ENCODE data around the gene USH1C.

Gene USH1C

DNA sequence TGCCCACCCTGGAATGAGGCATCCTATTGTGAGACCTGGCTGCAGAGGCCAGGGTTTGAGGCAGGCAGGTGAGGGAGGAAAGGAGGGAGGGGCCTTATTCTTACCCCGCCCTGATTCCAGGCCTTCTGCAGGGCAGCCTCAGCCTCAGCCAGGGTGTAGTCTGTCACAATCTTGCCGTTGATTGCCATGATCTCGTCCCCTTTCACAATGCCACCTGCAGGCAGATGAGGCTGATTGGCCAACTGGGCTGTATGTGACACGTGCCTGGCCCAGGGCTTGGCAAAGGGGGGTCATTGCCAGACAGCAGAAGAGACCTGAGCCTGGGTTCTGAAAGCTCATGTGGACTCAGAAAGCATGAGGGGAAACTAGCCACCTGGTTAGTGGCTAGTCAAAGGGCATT, 46.2 kb downstream of the USH1C start:
- no peak for DNase-seq

DNA sequence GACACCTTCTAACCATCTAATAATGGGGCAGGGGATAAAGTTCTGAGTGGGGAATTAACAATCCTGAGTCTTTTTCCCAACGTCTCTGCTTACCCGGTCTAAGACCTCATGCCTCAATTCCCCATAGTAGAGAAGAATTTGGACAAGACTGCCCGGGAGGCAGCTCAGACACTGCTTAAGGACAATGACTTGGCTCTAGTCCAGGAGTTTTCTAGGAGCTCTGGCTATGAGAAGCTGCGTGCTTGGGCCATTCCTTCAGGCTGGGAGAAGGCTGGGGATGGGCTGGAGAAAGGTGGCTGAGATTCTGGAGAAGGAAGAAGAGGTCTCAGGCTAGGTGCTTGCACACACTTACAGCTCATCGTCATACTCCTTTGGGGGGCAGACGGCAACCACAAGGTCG, 47.8 kb downstream of the USH1C start:
- DNase-seq, result no peak

DNA sequence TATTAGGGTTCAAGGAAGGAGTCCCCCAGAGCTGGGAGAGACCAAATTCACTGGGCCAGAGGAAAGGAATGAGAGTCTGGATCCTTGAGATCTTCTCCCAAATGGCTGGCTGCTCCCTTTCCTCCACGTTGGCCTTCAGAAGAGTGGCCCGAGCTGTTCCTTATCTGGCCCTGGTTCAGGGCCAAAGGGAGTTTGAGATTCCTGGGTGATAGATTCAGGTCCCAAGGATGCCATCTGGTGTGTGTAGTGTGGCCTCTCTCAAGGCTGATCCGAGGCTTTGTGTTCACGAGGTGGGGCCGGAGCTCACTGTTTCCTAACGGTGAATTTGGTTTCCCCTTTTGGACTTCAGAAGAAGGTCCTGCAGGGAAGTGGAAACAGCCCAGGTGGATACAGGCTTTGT, 50.2 kb downstream of the USH1C start:
- DNase-seq, result no peak

DNA sequence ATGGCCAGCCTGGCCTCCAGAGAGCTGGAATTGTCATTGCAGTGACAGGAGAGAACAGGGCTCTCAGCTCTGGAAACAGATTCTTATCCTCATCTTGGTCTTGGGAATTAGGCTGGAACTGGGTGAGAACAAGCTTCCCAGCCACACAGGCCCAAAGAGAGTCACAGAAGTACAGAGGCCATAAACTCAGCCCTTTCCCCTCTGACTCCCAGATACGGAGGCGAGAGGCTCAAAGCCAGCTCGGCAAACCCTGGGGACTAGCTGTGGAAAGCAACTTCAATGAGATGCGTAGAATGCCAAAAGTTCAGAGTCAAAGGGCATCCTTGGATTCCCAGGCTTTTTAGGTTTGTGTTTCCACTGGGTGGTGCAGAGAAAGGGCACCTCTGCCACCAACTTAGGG, 53.3 kb downstream of the USH1C start:
- no peak for DNase-seq

DNA sequence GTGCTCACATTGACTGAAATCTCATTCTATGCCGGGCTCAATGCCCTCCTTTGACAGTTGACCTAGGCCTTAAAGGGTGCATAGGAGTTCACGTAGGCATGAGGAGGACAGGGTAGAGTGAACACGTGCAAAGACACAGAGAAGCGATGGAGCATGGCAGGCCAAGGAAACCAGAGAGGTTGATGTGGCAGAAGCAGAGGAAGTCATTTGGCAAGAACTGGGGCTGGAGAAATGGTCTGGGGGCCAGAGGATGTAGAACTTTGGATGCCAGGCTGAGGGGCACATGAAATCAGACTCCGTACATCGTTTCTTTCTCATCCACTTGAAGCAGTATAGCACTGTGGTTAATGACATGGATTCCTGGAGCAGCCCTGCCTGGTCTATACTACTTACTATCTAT, 54.0 kb downstream of the USH1C start:
- DNase-seq, result no peak

DNA sequence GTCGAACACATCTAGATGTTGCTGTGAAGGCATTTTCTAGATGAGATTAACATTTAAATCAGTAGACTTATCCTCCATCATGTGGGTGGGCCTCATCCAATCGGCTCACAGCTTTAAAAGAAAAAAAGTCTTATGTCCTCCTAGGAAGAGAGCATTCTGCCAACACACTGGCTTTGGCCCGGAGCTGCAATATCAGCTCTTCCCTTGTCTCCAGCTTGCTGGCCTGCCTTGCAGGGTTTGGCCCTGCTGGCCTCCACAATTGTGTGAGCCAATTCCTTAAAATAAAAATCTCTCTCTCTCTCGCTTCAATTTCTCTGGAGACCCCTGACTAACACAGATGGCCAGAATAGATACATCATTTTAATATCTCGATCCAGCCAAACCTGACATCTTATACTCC, 54.5 kb downstream of the USH1C start:
- no peak for DNase-seq

DNA sequence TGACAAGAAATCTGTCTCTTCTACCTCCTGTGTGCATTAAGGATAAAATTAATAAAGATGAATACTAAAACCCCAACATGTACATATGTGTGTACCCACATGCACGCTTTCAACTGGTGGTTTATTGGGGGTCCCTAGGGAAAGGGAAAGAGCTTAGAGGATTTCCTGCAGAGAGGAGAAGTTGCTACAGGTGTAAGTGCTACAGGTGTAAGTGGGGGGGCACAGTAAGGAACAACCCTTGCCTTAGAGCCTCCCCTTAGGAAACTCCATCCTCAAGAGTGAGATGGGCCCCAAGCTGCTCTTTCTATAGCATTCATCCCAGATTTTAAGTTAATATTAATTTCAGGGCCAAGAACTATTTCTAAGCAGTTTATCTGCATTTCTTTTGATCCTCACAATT, 55.7 kb downstream of the USH1C start:
- no peak for DNase-seq

DNA sequence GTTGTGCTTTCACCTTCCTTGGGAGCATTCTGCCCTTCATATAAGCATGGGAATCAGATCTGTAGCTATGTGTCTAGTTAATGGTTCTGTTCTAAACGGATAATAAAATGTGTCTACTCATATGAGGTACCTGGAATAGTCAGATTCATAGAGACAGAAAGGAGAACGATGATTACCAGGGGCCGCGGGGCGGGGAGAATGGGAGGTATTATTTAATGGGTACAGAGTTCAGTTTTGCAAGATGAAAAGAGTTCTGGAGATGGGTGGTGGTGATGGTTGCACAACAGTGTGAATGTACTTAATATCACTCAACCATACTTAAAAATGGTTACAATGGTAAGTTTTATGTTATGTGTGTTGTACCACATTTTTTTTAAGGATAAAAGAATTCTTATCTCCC, 57.6 kb downstream of the USH1C start:
- no peak for DNase-seq

DNA sequence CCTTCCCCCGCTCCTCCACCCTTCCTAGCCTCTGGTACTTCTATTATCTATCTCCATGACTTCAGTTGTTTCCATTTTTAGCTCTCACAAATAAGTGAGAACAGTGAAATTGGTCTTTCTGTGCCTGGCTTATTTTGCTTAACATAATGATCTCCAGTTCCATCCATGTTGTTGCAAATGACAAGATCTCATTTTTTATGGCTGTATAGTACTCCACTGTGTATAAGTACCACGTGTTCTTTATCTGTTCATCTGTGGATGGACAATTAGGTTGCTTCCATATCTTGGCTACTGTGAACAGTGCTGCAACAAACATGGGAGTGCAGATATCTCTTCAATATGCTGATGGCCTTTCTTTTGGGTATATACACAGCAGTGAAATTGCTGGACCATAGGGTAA, 60.7 kb downstream of the USH1C start:
- no peak for DNase-seq

DNA sequence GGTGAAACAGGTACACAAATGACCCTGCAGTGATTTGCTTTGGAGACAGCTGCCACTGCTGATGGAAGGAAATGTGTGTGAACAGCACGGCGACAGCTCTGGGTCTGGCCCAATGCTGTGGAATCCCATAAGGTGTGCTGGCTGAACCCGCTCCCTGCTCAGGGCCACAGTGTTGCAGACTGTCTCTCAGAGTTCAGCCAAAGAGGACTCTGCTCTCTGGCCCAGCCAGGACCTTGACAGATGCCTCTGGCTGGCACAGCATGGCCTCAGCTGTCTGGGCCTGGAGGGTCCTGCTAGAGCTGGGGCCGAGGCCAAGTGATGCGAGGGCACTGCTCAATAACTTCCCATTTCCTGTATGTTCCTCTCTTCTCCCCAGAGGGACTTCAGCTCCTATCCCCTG, 62.3 kb downstream of the USH1C start:
- no peak for DNase-seq

DNA sequence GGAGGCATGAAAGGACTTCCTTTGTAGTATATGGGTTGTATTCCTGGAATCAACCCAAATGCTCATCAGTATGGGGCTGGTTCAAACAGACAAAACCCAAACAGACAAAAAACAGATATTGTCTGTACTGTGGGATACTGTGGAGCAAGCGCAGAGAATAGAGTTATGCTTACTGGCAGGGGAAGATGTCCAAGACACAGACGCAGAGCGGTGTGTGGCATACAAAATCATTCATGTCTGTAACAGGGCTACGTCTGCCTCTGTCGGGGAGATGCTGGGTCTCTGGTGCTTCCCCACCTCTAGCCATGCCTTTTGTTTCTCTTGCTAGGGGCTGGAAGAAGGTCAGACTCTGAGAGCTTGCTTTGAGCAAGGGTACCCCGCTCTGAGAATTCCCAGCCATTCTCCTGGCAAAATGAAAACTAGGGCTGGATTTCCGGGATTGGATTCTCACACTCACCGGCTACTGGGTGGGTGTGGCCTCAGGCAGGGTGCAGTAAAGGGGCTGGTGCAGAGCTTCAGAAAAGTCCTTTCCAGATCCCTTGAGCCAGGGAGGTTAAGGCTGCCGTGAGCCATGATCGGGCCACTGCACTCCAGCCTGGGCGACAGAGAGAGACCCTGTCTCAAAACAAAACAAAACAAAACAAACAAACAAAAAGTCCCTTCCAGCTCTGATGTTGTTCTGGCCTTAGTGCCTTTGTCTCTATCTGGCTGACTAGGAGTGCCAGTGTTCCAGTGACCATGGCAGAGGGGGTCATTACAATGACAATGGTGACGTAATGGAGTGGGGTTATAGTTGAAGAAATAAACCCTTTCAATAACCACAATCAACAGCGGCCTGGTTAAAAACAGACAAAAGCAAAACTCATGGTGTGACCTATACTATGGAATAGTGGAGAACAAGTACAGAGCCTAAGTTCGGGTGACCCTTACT, 64.7 kb downstream of the USH1C start:
- no peak for DNase-seq

DNA sequence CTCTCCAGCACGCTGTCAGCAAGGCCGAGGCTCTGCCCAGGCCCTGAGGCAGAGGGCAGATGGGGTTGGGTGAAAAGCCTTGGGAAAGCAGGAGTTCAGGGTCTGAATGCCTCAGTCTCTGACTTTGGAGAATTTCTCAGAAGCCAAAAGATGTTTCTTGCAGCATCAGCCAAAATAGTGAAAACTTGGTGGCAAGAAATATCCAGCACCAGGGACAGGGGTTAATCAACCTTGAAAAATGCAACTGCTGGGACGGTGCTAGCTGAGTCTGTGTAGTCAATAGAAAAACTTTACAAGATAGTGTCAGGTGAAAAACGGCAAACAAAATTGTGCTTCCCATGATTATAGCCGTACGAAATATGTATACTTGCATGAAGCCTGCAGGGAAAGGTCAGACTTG, 66.1 kb downstream of the USH1C start:
- DNase-seq, result no peak

DNA sequence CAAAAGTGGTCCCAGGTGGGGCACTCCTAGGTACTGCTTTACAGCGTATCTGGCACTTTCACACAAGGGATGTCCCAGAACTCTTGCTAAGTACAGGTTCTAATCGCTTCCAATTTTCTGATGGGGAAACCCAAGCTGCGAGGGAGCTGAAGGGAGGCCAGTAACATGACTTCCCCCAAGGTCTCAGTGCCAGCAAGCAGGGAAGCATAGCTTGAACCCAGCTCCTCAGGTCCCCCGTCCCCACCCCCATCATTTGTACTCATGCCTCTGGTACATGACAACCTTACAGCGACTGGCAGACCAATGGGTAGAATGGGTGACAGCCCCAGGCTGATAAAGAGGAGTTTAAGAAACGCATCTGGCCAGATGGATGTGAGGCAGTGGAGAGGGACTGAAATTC, 66.9 kb downstream of the USH1C start:
- DNase-seq, result no peak

DNA sequence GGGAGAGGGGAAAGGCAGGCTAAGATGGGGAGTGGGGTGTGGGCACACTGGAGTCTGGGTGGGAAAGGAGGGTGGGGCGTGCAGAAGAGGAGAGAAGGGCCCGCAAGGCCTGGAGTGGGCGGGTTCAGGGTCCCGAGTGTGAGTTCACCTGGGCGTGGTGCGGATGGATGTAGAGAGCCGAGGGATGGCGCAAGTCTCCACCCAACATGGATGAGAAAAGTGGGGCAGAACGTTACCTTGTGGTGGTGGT, 67.2 kb downstream of the USH1C start:
- no peak for DNase-seq

DNA sequence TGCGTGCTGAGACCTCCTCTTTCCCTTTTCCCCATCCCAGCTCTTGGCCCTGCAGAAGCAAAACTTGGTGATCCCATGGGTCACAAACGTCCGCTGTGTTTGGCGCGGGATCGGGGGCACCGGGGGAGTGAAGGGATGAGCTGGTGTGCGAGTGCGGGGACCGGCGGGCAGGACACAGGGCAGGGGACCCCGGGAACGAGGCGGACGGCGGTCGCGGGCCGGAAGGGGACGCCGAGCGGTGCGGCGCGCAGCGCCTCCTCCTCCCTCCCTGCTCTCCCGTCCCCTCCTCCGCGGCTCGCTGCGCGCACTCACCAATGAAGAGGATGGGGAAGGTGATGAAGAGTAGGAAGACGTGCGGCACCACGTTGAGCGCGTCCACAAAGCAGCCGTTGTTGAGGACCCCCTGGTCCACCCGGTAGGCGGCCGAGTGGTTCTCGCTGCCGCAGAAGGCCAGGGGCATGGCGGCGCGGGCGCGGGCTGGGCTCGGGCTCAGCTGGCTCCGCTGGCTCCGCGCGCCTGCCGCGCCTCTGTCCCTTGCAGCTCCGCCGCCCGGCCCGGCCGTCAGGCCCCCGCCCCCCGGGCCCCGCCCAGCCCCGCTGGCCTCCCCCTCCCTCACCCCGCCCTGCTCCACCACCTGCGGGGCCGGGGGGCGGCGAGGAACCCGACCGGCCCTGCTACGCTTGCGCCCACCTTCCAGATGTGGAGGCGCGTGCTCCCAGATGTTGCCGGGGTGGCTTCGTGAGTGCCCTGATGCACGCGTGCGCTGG, 67.7 kb downstream of the USH1C start, which contains the start of gene ABCC8:
Gene ABCC8, minus strand, starts transcription at position 529 of the 767 bp plus-strand sequence. Its CDS starts 69 bp downstream, at position 460.
- DNase-seq, result no peak

DNA sequence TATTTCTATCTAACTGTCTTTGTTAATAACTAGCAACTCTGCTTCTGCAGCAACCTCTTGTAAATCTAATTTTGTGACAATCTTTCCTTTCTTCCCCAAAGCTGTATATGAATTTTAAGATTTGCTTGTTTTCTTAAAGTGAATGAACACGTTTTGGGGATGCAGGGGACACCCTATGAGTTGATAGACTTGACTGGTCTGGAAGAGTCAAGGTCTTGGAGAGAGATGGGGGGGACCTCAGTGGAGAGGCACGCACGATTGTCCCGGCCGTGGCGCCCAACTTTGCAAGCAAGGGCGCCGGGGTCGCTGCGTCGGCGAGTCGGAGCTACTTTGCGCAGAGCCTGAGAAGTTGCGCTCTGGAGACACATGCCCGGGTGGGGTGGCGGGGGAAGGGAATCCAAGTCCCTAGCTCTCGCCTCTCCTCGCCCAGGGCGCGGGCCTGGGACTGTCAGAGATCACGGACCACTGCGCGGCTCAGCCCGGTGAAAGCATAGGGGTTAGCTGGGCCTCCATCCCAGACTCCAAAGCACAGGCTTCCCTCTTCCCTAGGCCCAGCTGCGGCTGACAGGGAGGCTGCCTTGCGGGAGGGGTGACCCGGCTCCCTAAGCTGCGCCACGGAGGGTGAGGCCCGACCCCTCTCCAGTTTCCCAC, 68.4 kb downstream of the USH1C start:
- no peak for DNase-seq

DNA sequence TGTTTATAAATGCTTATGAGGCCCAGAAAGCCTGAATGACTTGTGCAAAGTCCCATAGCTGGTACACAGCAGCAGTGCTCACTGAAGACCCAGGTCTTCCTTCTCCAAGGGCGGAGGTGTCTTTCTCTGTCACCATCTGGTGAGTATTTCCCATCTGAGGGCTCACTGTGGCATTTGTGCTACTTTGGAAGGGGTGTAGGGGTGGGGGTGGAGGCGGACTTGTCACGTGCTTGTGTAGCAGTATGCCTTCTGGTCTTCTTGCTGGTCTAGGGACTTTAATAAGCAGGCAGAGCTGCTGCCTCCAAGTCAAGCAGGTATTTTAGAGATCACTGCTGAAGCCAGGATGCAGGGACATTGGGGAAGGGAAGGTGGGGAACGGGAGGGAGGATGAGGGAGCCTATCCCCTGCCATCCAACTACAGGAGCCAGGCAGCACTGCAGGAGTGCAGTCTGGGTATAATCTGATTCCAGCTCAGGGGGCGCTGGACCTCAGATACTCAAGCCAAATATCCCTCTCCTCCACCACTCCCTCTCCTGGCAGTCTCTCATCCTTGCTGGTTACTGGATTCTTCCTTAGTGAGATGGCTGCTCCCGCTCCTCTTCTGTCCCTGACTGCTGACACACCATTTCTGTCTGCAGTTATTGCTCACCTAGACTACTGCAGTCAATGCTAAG, 71.0 kb downstream of the USH1C start:
- DNase-seq, result no peak

DNA sequence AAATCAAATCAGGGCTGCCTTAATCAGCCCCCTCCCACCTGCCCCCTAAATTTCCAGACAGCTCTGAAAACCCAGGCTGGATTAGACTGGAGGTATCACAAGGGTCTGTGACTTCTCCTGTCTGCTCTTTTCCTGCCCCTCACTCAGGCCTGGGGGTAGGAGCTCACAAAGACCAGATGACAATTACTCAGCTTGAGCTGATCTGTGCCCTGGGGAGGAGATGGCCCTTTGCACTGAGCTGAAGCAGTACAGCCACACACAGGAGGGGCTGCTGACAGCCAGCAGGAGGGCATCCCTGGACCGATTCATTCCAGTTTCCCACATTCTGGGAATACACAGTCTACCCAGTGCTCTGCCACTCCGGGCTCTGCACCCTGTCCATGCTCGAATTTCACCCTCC, 71.7 kb downstream of the USH1C start:
- DNase-seq, result no peak

DNA sequence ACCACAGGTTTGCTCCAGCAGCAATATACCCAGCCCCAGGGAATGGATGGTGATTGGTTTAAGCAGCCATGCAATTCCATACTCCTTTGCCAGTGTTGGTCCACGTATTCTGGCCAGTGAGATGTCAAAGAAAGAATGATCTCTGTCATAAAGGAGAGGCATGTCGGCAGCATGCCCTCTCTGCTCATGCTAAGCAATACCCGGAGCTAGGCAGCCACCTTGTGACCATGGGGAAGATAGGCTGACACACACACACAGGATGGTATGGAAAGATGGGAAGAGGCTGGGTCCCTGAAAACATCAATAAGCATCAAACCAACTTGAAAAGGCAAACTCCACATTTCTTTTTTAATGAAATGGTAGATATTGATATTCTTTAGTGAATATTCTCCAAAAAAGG, 72.7 kb downstream of the USH1C start:
- no peak for DNase-seq

DNA sequence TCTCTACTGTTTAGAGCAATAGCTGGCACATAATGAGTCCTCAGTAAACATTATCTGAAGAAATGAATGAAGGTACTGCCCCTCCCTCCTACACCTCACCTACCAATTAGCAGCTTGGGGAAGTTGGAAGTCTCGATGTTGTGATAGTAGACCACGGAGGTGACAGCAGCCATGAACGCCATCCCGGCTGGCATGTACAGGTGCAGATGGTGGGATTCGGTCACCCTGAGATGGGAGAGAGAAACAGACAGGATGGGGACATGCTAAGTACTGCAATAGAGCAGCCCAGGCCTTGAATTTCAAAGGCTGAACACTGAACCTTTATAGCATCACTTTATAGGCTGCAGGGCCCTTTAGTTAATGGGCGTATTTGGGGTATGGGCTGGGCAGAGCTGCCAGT, 74.2 kb downstream of the USH1C start:
- no peak for DNase-seq

DNA sequence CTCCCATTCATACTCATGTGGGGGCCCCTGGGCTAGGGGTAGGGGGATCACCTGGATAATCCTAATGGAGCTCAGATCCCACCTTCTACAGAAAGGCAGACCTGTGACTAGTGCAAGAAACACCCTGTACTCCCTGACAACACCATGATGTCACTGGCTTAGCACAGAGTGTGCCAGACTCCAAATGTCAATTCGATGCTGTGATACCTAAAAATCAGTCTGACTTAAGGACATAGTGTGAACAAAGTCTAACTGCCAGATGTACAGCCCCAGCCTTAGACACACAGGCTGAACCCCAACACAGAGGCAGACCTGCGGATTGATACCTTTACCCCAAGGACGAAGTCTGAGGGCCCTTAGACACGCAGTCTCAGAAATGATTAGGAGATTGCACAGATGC, 76.1 kb downstream of the USH1C start:
- no peak for DNase-seq

DNA sequence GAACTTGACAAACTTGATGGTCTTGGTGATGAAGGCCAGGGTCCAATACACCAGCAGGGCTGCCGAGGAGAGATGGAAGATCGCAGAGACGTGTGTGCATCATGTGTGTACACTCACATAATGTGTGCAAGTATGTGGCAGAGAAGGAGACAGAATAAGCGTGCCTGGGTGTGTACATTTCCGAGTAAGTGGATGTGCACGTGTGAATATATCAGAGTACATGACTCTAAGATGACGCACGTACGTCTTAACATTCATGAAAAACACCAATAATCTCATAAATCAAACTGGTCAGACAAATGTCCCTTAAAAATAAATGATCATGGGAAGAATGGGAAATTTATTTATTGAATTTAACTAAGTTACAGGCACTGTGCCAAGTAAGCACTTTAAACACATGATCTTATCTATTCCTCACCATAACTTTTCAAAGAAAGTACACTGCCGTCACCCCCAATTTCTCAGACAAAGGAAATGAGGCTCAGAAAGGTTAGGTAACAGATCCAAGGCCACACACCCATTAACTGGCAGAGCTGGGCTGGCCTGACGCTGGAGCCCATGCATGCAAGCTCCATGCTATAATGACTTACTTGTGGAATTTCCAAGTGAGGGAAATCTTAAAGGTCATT, 80.6 kb downstream of the USH1C start:
- DNase-seq, result no peak

DNA sequence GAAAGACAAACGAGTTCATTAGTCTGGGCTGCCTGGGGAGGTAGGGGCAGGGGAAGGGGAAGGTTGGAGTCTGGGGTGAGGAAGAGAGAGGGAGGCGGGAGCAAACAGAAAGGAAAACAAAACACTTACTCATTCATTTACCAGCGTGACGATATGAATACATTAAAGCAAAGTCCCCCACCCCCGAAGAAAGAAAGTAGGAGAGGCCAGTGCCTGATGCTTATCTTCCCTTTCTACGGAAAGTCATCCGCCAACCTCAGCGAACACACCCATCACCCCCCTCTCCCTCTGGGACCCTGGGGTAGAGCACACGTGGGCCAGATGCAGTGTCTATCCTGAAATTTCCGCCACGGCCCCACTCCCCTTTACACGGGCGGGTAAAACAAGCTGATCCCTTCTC, 81.3 kb downstream of the USH1C start:
- DNase-seq, result no peak
